ENCODE results near the gene GLRA2. TPM values are rescaled to one million over a fixed set of nuclear protein-coding genes. Genes with fewer than 3 reads are reported as not detected.

GLRA2 gene
- total RNA-seq, 5 donors from 2014 or later (not counting 1 experiment from before 2014, with no cell fraction given) = not detected

GRCh38 chrX:14504960-14505538, 24.3 kb upstream of the GLRA2 start:
- H3K4me3 Mint-ChIP-seq = no peak overlapping the region
- H3K27ac ChIP-seq (ENCODE audit: low read length) = no peak overlapping the region
- no peak overlapping the region for H3K4me3 ChIP-seq (ENCODE audit: control insufficient read depth in 1 of 2, extremely low read depth in 1 of 2, low read length in 1 of 2)
- no peak overlapping the region for H3K27ac Mint-ChIP-seq
- no peaks in the 10 kb centered on the region for H3K36me3 ChIP-seq (ENCODE audit: control insufficient read depth in 2 of 2, extremely low read depth in 1 of 2, insufficient read depth in 1 of 2, low read length in 1 of 2)
- DNase-seq (no peak), ATAC-seq (replicated peaks in 1 of 4) (no peak)
- no peaks in the 10 kb centered on the region for H3K4me1 ChIP-seq (ENCODE audit: control insufficient read depth in 1 of 2, extremely low read depth in 1 of 2, insufficient read depth in 2 of 2, low read length in 2 of 2)
- H3K27me3 ChIP-seq (replicated peaks in 1 of 2; ENCODE audit: control insufficient read depth in 2 of 2, extremely low read depth in 1 of 2, insufficient read depth in 2 of 2, low read length in 1 of 2) = no peaks in the 10 kb centered on the region
- H3K27me3 Mint-ChIP-seq = peaks cover 5 to 26% of the 10 kb centered on the region in 2 donors
- CTCF ChIA-PET = no interaction called here
- H3K9me3 Mint-ChIP-seq = no peaks in the 10 kb centered on the region
- H3K9me3 ChIP-seq = no peaks in the 10 kb centered on the region
- POLR2A ChIA-PET = no interaction called here
- H3K4me1 Mint-ChIP-seq = no peaks in the 10 kb centered on the region
- H3K36me3 Mint-ChIP-seq = no peaks in the 10 kb centered on the region
- no CpG with 5 or more reads among the region's 1 CpG for WGBS (ENCODE audit: insufficient coverage)

- no peak overlapping the region for H3K4me3 ChIP-seq (ENCODE audit: control insufficient read depth in 1 of 2, extremely low read depth in 1 of 2, low read length in 1 of 2)
- Mint-ChIP-seq H3K27me3 (peaks cover 5 to 28% of the 10 kb centered on the region in 2 donors), H3K9me3 (no peaks in the 10 kb centered on the region), H3K4me3 (no peak overlapping the region), H3K4me1 (no peaks in the 10 kb centered on the region), H3K36me3 (no peaks in the 10 kb centered on the region), H3K27ac (no peak overlapping the region)
- no peak overlapping the region for H3K27ac ChIP-seq (ENCODE audit: low read length)
- H3K9me3 ChIP-seq = no peaks in the 10 kb centered on the region
- WGBS (ENCODE audit: insufficient coverage) = no CpG with 5 or more reads among the region's 1 CpG
- no peaks in the 10 kb centered on the region for H3K27me3 ChIP-seq (replicated peaks in 1 of 2; ENCODE audit: control insufficient read depth in 2 of 2, extremely low read depth in 1 of 2, insufficient read depth in 2 of 2, low read length in 1 of 2)
- ATAC-seq (replicated peaks in 1 of 4) (no peak), DNase-seq (no peak)
- no peaks in the 10 kb centered on the region for H3K36me3 ChIP-seq (ENCODE audit: control insufficient read depth in 2 of 2, extremely low read depth in 1 of 2, insufficient read depth in 1 of 2, low read length in 1 of 2)
- CTCF ChIA-PET = no interaction called here
- POLR2A ChIA-PET = no interaction called here
- H3K4me1 ChIP-seq (ENCODE audit: control insufficient read depth in 1 of 2, extremely low read depth in 1 of 2, insufficient read depth in 2 of 2, low read length in 2 of 2) = no peaks in the 10 kb centered on the region
These were observed 23.7 kb upstream of the GLRA2 start for GRCh38 chrX:14505648-14506047.

GRCh38 chrX:14506866-14507265, 22.5 kb upstream of the GLRA2 start:
- Mint-ChIP-seq H3K9me3 (no peaks in the 10 kb centered on the region), H3K4me1 (no peaks in the 10 kb centered on the region), H3K4me3 (no peak overlapping the region), H3K36me3 (no peaks in the 10 kb centered on the region), H3K27ac (no peak overlapping the region), H3K27me3 (peaks cover 5 to 27% of the 10 kb centered on the region in 2 donors)
- ChIA-PET POLR2A (no interaction called here), CTCF (no interaction called here)
- Histone ChIP-seq H3K36me3 (ENCODE audit: control insufficient read depth in 2 of 2, extremely low read depth in 1 of 2, insufficient read depth in 1 of 2, low read length in 1 of 2) (no peaks in the 10 kb centered on the region), H3K4me1 (ENCODE audit: control insufficient read depth in 1 of 2, extremely low read depth in 1 of 2, insufficient read depth in 2 of 2, low read length in 2 of 2) (no peaks in the 10 kb centered on the region), H3K27ac (ENCODE audit: low read length) (no peak overlapping the region), H3K4me3 (ENCODE audit: control insufficient read depth in 1 of 2, extremely low read depth in 1 of 2, low read length in 1 of 2) (no peak overlapping the region), H3K9me3 (no peaks in the 10 kb centered on the region), H3K27me3 (replicated peaks in 1 of 2; ENCODE audit: control insufficient read depth in 2 of 2, extremely low read depth in 1 of 2, insufficient read depth in 2 of 2, low read length in 1 of 2) (no peaks in the 10 kb centered on the region)
- ATAC-seq (replicated peaks in 1 of 4) (no peak), DNase-seq (no peak)

GRCh38 chrX:14508025-14508690, 21.2 kb upstream of the GLRA2 start:
- no peaks in the 10 kb centered on the region for H3K36me3 Mint-ChIP-seq
- Histone ChIP-seq H3K27ac (ENCODE audit: low read length) (no peak overlapping the region), H3K4me3 (ENCODE audit: control insufficient read depth in 1 of 2, extremely low read depth in 1 of 2, low read length in 1 of 2) (no peak overlapping the region), H3K27me3 (replicated peaks in 1 of 2; ENCODE audit: control insufficient read depth in 2 of 2, extremely low read depth in 1 of 2, insufficient read depth in 2 of 2, low read length in 1 of 2) (no peaks in the 10 kb centered on the region), H3K9me3 (no peaks in the 10 kb centered on the region), H3K4me1 (ENCODE audit: control insufficient read depth in 1 of 2, extremely low read depth in 1 of 2, insufficient read depth in 2 of 2, low read length in 2 of 2) (no peaks in the 10 kb centered on the region), H3K36me3 (ENCODE audit: control insufficient read depth in 2 of 2, extremely low read depth in 1 of 2, insufficient read depth in 1 of 2, low read length in 1 of 2) (no peaks in the 10 kb centered on the region)
- H3K27me3 Mint-ChIP-seq = peaks cover 5 to 25% of the 10 kb centered on the region in 2 donors
- peaks cover 0 to 5% (median 0%) of the 10 kb centered on the region in 3 donors for H3K9me3 Mint-ChIP-seq
- no peak overlapping the region for H3K27ac Mint-ChIP-seq
- POLR2A ChIA-PET = no interaction called here
- WGBS (ENCODE audit: insufficient coverage) = no CpG with 5 or more reads among the region's 3 CpGs
- no peak overlapping the region for H3K4me3 Mint-ChIP-seq
- DNase-seq = no peak
- no peaks in the 10 kb centered on the region for H3K4me1 Mint-ChIP-seq
- CTCF ChIA-PET = no interaction called here
- no peak for ATAC-seq (replicated peaks in 1 of 4)

- Mint-ChIP-seq H3K27ac (no peak overlapping the region), H3K9me3 (peaks cover 0 to 5% (median 0%) of the 10 kb centered on the region in 3 donors), H3K27me3 (peaks cover 5 to 22% of the 10 kb centered on the region in 2 donors), H3K4me3 (no peak overlapping the region), H3K4me1 (no peaks in the 10 kb centered on the region), H3K36me3 (no peaks in the 10 kb centered on the region)
- no peaks in the 10 kb centered on the region for H3K9me3 ChIP-seq
- H3K27me3 ChIP-seq (replicated peaks in 1 of 2; ENCODE audit: control insufficient read depth in 2 of 2, extremely low read depth in 1 of 2, insufficient read depth in 2 of 2, low read length in 1 of 2) = no peaks in the 10 kb centered on the region
- WGBS (ENCODE audit: insufficient coverage) = no CpG with 5 or more reads among the region's 4 CpGs
- CTCF ChIA-PET = no interaction called here
- H3K4me1 ChIP-seq (ENCODE audit: control insufficient read depth in 1 of 2, extremely low read depth in 1 of 2, insufficient read depth in 2 of 2, low read length in 2 of 2) = no peaks in the 10 kb centered on the region
- H3K27ac ChIP-seq (ENCODE audit: low read length) = no peak overlapping the region
- no peak for ATAC-seq (replicated peaks in 1 of 4)
- POLR2A ChIA-PET = no interaction called here
- DNase-seq = no peak
- no peaks in the 10 kb centered on the region for H3K36me3 ChIP-seq (ENCODE audit: control insufficient read depth in 2 of 2, extremely low read depth in 1 of 2, insufficient read depth in 1 of 2, low read length in 1 of 2)
- H3K4me3 ChIP-seq (ENCODE audit: control insufficient read depth in 1 of 2, extremely low read depth in 1 of 2, low read length in 1 of 2) = no peak overlapping the region
These were observed 19.8 kb upstream of the GLRA2 start for GRCh38 chrX:14509325-14510057.

GRCh38 chrX:14528629-14529289, 577 bp upstream of the GLRA2 start:
- Mint-ChIP-seq H3K36me3 (no peaks in the 10 kb centered on the region), H3K9me3 (no peaks in the 10 kb centered on the region), H3K4me3 (no peak overlapping the region), H3K27ac (no peak overlapping the region), H3K27me3 (peaks cover 6 to 8% of the 10 kb centered on the region in 2 donors), H3K4me1 (peaks cover 0 to 2% (median 2%) of the 10 kb centered on the region in 3 donors)
- ChIA-PET POLR2A (interaction anchor here in 1 of 2 donors (0.6 kb wide), 1 partner anchor 17 kb away, joined by 4 read pairs; no protein-coding TSS in a partner anchor), CTCF (no interaction called here)
- Histone ChIP-seq H3K4me1 (ENCODE audit: control insufficient read depth in 1 of 2, extremely low read depth in 1 of 2, insufficient read depth in 2 of 2, low read length in 2 of 2) (no peaks in the 10 kb centered on the region), H3K9me3 (no peaks in the 10 kb centered on the region), H3K4me3 (ENCODE audit: control insufficient read depth in 1 of 2, extremely low read depth in 1 of 2, low read length in 1 of 2) (no peak overlapping the region), H3K27ac (ENCODE audit: low read length) (no peak overlapping the region), H3K27me3 (replicated peaks in 1 of 2; ENCODE audit: control insufficient read depth in 2 of 2, extremely low read depth in 1 of 2, insufficient read depth in 2 of 2, low read length in 1 of 2) (peaks cover 0 to 3% of the 10 kb centered on the region in 2 experiments), H3K36me3 (ENCODE audit: control insufficient read depth in 2 of 2, extremely low read depth in 1 of 2, insufficient read depth in 1 of 2, low read length in 1 of 2) (no peaks in the 10 kb centered on the region)
- ATAC-seq (replicated peaks in 1 of 4) (no peak), DNase-seq (peak in 26 of 35 experiments; percentile 0 to 42 (median 13))
- 19% methylated on average over 5 of the region's 14 CpGs for WGBS (ENCODE audit: insufficient coverage)

Measured in T-cell (primary cell).